Measurements from ENCODE around the gene ZC3H10. TPM values are rescaled to one million over a fixed set of nuclear protein-coding genes. Genes with fewer than 3 reads are reported as not detected.

The ZC3H10 gene
- total RNA-seq, 1 donor from 2014 or later, result 8.2 TPM

DNA sequence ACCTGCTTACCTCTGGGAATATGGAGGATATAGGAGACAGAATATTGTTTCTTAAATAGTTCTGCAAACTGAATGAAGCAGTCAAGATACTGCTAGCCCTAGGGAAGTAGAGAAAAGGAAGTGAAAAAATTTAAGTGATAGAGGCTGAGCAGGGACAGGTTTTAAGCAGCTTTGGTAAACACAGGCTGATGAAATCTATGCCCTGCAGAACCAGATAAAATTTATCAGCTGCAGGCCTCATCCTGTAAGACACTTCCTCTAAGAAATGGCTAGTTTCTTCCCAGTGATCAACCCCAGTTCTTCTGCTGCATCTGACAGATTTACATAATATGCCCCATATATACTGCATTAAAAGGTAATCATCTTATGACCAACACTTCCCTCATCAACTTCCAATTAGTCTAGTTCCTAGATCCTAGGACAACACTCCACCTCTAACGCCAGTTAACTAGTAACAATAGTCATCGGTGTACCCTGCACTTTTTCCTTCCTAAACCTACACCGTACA lies 8.7 kb downstream of the ZC3H10 start:
- DNase-seq (ENCODE audit: low spot score in 2 of 2), result no peak
- FAIRE-seq, result no peak

- DNase-seq (ENCODE audit: low spot score in 2 of 2) (no peak), FAIRE-seq (no peak)
Measured at GRCh38 chr12:56127485-56127887, 9.4 kb downstream of the ZC3H10 start.

GRCh38 chr12:56127888-56128669 lies 10.0 kb downstream of the ZC3H10 start, which contains the start of gene ESYT1:
Gene ESYT1, plus strand, starts transcription at chr12:56128267. Its CDS starts 53 bp downstream, at chr12:56128320.
- FAIRE-seq (no peak), DNase-seq (ENCODE audit: low spot score in 2 of 2) (peak; percentile 96)

- FAIRE-seq, result no peak
- DNase-seq (ENCODE audit: low spot score in 2 of 2), result no peak
Measured at GRCh38 chr12:56128670-56129205, 10.7 kb downstream of the ZC3H10 start.

- no peak for FAIRE-seq
- DNase-seq (ENCODE audit: low spot score in 2 of 2), result peak in 1 of 2 donors; percentile 49
Measured at GRCh38 chr12:56129206-56129941, 11.3 kb downstream of the ZC3H10 start.

- FAIRE-seq (no peak), DNase-seq (ENCODE audit: low spot score in 2 of 2) (no peak)
Measured at GRCh38 chr12:56129942-56130495, 12.0 kb downstream of the ZC3H10 start.

- FAIRE-seq (no peak), DNase-seq (ENCODE audit: low spot score in 2 of 2) (no peak)
Measured at GRCh38 chr12:56130876-56131275, 12.8 kb downstream of the ZC3H10 start.

DNA sequence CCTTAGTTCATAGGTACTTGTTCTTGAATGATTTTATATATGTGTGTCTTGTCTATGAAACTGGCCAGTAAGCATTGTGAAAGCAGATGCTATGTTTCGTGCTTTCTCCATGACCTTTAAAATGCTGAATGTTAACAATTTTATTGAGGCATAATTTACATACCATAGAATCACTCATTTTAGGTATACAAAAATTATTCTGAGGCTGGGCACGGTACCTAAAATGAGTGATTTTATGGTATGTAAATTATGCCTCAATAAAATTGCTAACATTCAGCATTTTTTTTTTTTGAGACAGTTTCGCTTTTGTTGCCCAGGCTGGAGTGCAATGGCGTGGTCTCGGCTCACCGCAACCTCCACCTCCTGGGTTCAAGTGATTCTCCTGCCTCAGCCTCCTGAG lies 16.8 kb downstream of the ZC3H10 start:
- DNase-seq (ENCODE audit: low spot score in 2 of 2) (no peak), FAIRE-seq (no peak)

DNA sequence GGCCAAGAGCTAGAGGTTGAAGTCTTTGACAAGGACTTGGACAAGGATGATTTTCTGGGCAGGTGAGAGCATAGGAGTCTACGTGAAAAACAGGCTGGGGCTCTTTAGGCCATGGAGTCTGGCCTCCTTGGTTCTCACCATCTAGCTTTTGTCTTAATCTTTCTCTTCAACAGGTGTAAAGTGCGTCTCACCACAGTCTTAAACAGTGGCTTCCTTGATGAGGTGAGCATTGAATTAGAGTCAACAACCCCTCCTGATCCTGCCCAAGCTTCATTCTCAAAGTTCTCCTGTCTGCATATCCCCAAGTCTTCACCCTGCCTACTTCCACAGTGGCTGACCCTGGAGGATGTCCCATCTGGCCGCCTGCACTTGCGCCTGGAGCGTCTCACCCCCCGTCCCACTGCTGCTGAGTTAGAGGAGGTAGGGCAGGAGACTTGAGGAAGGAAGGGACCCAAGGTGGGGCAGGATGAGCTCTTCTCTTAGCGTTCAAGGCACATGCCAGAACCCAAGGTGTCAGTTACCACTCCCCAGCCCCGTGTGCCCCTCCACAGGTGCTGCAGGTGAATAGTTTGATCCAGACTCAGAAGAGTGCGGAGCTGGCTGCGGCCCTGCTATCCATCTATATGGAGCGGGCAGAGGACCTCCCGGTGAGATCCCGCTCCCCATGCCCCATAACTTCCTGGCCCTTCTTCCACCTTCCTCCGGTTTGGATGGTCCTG lies 19.9 kb downstream of the ZC3H10 start:
- no peak for FAIRE-seq
- no peak for DNase-seq (ENCODE audit: low spot score in 2 of 2)

DNA sequence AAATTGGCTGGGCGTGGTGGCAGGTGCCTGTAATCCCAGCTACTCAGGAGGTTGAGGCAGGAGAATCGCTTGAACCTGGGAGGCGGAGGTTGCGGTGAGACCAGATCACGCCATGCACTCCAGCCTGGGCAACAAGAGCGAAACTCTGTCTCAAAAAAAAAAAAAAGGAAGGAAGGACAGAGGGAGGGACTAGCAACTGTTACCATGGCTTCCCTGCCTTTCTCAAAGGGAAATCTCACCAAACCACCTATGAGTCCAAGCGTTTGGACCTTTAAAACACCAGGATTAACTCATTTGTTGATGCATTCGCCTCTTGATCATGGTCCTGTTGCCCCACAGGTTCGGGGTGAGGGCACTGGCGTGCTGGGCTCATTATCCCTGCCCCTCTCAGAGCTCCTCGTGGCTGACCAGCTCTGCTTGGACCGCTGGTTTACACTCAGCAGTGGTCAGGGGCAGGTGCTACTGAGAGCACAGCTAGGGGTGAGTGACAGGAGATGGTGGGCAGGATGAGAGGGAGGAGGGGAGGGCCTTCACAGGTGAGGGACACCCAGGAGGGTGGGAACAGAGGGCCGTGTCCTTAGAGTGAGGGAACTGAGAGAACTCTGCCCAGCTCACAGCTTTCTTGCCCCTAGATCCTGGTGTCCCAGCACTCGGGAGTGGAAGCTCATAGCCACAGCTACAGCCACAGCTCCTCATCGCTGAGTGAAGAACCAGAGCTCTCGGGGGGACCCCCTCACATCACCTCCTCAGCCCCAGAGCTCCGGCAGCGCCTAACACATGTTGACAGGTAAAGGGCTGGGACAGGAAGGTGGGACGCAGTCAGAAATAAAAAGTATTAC lies 24.1 kb downstream of the ZC3H10 start:
- no peak for DNase-seq (ENCODE audit: low spot score in 2 of 2)
- FAIRE-seq, result no peak

DNA sequence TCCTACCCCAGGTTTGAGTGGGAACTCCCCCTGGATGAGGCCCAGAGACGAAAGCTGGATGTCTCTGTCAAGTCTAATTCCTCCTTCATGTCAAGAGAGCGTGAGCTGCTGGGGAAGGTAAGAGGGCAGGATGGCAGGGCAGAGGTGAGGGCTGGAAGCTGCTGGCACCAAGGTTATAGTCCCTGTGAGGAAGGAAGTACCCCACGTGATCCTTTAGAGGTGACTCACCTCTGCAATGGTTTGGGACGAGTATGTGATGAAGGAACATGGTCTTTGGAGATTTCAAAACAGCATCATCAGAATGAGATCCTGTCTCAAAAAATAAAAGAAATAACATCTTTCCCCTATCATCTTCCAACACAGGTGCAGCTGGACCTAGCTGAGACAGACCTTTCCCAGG lies 25.2 kb downstream of the ZC3H10 start:
- FAIRE-seq (no peak), DNase-seq (ENCODE audit: low spot score in 2 of 2) (no peak)

DNA sequence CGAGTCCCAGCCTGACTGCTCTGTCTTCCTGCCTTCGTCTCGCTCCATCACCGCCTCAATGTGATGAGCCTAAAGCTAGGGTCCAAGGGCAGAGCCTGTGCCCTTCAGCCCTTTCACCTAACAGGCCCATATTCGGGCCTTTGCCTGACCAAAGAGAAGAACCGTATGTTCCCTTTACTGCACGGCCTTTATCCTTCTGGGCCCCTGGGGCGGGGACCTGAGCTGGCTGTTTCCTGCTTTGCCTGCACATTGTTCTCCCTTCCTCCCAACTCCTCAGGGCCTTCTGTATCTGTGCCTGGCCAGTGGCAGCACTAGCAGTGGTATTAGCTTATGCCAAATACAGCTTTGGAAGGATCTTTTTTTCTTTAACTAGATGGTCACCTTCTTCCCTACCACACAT lies 25.8 kb downstream of the ZC3H10 start:
- DNase-seq (ENCODE audit: low spot score in 2 of 2), result no peak
- no peak for FAIRE-seq

DNA sequence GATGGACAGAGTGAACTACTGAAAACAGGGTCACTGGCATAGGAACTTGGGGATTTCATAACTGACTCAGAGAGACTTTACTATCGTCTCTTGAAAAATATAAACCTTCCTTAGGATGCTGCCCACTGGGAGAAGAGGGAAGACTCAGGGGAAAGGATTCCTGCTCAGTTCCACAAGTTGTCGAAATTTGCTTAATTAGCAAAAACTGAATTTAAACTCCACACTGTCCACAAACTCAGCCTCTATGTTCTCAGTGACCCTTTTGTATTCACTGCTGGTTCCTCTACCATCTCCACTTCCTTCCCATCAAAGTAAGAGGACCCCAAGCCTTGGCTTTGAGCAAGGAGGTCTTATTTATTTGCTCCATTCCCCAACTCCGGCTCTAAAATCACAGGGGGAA lies 27.2 kb downstream of the ZC3H10 start:
- FAIRE-seq (no peak), DNase-seq (ENCODE audit: low spot score in 2 of 2) (no peak)

DNA sequence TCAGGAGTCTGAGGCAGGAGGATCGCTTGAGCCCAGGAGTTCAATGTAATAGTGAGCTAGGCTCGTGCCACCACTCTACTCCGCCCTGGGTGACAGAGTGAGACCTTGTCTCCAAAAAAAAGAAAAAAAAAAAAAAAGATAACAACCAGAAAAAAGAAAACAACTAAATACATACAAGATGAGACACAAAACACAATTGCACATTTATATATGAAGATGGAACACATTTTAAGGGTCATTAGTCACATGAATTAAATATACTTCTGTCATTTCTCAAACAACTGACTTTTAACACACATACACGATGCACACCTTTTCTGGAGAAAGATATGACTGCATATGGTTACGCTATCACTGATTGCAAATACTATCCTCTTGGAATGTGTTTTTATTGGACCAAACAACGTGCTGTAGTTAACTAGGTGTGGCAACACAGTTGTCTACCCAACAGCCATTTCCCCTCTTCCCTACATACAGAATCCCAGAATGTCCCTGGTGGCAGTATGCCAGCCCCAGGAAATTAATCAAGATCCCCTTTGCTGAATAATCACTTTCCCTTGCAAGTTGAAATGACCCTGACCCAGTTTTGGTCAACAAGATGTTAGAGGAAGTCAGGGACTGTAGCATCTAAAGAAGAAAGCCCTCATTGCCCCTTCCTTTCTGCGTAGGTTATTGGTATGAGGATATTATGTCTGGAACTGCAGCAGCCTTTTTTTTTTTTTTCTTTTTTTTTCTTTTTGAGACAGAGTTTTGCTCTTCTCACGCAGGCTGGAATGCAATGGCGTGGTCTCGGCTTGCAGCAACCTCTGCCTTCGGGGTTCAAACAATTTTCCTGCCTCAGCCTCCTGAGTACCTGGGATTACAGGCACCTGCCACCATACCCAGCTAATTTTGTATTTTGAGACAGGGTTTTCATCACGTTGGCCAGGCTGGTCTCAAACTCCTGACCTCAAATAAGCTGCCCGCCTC lies 28.7 kb downstream of the ZC3H10 start:
- DNase-seq (ENCODE audit: low spot score in 2 of 2), result no peak
- FAIRE-seq, result no peak

GRCh38 chr12:56150563-56150962 lies 32.5 kb downstream of the ZC3H10 start:
- DNase-seq (ENCODE audit: low spot score in 2 of 2) (no peak), FAIRE-seq (no peak)

GRCh38 chr12:56151672-56152131 lies 33.6 kb downstream of the ZC3H10 start:
- DNase-seq (ENCODE audit: low spot score in 2 of 2), result no peak
- no peak for FAIRE-seq

GRCh38 chr12:56152132-56152755 lies 34.2 kb downstream of the ZC3H10 start, which contains the start of gene MYL6B:
Gene MYL6B, plus strand, starts transcription at chr12:56152587. Its CDS starts 1,332 bp downstream, at chr12:56153919.
- FAIRE-seq, result no peak
- peak; percentile 80 to 92 for DNase-seq (ENCODE audit: low spot score in 2 of 2)

All from frontal cortex (tissue), 4 donors.